Activated T-cell treated with anti-CD3 and anti-CD28 coated beads, Interleukin-2, amount 50 U/mL, for 48 hours (primary cell): ENCODE data around the gene ADPRS.

Experiments used
- DNase-seq, 2 experiments: peaks; one replicate each; pipeline ENCODE4 v3.0.0-alpha.2; 2020

Gene ADPRS

DNA sequence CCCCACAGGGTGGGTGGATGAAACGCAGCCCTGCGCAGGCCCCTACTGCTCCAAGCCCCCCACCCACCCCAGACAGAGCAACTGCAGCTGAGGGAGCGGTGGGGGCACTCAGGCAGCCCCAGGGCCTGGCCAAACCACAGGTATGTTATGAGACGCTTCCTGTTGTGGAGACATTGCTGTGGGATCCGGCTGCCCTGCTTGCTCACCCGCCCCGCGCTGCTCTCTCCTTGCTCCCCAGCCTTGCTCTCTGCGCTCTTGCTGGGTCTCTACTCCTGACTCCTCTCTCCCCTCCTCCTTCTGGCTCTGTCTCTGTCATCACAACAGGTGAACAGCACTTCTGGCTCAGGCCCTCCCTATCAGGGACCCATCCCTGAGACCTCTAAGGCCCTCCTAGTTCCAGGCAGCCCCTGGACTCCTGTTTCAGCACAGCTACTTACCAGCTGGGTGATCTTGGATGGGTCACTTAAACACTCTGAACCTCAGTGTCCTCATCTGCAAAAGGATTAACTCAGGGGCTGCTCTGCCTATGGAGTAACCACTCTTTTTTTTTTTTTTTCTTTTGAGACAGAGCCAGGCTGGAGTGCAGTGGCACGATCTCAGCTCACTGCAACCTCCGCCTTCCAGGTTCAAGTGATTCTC is 20.5 kb downstream of the ADPRS start:
- peak; percentile 49 to 60 for DNase-seq

DNA sequence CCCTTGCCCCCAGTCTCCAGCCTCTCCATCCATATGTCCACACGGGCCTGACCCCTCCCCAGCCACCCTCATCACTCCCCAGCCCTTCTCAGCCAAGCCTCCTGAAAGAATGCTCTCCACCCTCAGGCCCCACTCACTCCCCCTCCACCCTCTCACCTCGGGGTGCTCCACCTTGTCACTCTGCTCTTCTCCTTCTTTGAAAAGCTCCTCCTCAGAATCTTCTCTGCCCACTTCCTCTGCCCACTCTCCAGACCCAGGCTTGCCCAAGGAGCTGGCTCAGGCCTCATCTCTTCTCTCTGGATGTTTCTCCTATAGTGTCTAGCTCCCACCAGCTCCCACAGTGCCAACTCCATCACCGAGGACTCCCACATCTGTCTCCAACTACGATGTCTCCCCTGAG is 22.5 kb downstream of the ADPRS start:
- DNase-seq = no peak

DNA sequence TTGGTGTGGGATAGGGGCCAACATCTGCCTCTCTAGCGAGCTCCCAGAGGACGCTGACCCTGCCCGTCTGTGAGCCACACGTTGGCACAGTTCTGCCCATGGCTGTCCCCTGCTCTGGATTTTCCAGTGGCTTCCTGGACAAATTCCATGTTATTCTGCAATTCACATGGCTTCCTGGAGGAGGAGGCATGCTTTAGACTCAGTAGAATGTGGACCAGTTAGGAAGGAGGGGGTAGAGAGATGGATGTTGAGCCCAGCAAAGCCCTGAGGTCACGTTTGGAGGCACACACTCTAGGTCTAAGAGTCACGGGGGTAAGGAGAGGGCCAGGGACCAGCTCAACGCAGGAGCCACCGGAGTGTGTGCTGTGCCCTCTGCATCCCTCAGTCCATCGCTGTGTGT is 24.1 kb downstream of the ADPRS start:
- DNase-seq = no peak

DNA sequence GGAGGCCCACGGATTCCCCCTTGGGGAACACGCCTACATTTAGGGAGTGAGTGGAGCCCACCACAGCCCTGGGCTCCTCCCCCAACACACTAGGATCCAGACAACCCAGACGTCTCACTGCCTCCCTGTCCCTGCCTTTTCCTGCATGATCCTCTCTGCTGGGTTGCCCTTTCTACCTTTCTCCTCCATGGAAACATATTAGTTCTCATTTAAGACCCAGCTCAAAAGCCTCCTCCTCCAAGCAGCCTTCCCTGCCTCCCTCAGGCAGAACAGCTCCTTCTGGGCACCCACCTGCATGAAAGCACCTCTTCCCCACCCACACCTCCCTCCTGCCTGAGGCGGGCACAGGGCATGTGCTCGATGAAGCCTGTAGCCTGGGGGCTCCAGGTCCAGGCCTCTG is 25.7 kb downstream of the ADPRS start:
- no peak for DNase-seq

DNA sequence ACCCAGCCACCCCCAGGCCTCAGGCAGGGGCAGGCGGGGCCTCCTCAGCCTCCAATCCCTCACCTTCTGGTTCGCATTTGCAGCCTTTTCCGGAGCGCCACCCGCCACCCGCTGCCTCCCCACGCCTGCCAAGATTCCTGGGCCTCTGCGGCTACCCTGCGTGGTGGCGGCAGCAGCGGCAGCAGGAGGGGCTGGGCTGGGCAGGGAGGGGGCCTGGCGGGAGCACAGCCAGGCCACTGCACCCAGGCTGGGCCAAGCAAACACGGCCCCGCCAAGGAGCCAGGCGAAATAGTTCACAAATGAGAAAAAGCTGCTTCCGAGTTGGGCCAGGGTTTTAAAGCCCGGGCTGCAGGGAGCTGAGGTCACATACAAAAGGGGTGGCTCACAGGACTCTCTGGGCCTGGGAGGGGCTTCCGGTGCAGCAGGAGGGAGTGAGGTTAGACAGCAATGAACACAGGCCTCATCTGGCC is 26.5 kb downstream of the ADPRS start:
- no peak for DNase-seq

DNA sequence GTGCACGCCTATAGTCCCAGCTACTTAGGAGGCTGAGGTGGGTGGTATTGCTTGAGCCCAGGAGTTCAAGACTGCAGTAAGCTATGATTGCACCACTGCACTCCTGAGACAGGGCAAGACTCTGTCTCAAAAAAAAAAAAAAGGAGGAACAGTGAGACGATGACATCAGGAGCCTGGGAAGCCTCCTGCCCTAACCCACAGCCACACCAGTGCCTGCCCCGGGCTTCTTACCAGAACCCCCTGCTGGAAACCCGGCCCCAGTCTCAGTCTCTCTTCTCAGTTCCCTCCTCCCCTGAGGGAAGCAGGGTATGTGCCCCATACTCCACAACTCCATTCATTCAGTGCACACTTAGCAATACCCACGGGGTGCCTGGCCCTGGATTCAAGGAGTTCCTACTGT is 27.2 kb downstream of the ADPRS start:
- no peak for DNase-seq

DNA sequence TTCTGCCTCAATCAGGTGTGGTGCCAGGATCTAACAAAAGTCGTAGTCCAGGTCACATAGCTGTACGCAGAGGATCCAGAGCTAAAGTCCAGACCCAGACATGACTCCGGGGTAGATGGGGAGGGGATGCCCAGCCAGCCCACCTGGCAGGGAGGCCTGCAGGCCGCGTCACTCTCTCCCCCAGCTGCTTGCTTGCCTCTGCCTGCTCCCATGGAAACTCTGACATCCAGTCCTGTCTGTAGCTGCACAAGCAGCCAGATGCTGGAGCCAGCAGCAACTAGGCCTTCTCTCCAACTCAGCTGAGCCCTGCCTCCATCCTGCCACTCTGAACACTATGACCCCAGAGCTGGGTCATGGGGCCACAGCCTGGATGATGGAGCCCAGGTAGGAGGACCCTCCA is 28.2 kb downstream of the ADPRS start:
- DNase-seq = no peak

DNA sequence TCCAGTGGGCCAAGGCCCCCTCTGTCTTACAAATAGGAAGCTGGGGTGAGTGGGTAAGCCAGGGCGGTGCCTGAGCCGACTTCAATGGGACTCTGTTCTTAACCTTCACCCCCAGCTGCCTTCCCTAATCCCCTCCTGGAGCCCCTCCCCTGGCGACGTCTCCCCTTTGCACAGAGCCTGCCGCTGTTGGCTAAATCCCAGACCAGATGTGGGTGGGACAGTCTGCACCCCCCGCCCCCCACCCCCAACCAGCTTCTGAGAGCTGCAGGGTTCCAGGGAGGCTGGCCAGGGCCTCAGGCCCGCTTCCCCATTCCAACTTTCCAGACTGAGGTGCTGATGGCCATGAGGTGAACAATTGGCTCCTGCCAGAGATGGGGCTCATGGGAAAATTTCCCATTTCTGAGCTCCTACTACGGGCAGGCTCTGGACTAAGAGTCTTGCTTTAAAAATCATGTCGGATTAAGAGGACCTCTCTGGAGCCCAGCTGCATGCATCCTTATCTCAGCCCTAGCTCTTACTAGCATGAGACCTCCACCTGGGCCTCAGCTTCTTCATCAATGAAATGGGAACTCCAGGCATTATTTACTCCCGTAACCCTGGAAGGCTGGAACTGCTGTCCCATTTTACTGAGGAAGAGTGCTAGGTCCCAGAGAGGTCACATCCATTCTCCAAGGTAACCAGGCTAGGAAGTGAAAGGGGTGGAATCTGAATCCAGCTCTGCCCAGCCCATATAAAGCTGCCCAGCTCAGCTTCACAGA is 29.9 kb downstream of the ADPRS start:
- DNase-seq = no peak

DNA sequence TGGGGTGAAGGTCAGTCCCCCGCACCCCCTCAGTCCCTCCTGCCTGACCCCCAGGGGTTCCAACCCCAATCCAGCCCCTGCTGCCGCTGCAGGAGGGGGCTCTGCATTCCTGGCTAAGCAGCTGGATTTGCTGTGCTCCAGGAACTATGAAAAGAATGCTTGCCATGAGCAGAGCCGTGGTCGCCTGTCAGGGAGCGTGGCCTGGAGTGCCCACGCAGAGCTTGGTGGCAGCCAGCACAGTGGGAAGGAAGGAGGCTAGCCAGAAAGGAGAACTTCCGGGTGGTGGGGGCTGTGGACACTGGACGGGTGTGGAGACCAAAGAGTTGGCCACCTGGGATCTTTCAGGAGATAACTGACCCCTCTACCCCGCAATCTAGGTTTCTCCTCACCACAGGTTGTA is 30.8 kb downstream of the ADPRS start:
- DNase-seq = no peak

DNA sequence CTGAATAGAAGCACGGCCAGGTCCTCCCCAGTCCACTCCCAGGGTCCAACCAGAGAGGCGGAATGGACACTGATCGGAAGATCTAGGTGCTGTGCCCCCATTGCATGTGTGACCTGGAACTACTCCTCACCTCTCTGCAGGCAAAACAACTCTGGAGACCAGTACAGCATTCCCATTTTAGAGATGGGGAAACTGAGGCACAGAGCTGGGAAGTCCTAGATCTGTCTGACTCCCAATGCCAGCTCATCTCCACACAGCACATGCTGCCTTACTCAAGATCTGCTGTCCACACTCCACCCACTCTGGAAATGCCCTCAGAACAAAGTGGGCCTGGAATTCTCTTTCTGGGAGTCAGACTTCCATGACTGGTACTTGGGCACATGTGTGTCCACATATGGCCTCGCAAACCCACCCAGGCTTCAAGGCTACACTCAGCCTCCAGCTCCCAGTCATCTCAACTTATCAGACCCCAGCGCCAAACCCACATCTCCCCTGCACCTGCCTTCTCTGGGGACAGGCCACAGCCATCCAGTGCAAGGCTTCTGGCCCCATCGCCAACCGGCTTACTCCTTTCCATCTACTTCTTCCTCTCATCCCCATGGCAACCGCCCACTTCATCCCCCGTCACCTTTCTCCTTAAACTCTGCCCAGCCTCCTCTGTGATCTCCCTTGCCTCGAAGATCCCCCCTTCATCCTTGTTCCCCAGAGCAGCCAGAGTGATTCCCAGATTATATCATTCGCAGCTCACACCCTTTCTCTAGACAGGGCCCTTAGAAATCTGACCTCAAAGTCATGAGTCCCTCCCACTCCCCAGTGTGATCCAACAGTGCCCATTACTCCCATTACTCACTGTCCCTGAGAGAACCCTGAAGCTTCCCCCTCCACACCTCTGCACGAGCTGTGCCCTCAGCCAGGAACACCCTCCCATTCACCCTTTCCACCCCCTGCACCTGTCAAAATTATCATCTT is 33.7 kb downstream of the ADPRS start:
- no peak for DNase-seq

DNA sequence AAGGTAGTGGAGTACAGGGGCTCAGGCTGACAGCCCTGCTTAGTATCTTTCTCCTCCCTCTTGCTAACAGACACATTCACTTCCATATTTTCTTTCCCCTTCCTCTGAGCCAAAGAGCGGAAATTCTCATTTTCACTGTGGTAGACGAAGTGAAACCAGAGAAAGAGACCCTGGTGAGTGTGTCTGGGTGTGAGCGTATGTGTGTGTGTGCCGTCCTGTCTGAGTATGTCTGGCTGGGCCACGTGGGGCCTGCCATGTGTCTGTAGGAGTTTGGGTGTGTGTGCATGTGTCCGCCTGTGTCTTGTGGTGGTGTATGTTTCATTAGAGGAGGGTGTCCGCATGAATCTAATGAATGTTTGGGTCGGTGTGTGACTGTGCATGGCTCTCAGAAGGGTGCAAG is 34.7 kb downstream of the ADPRS start:
- DNase-seq = no peak

DNA sequence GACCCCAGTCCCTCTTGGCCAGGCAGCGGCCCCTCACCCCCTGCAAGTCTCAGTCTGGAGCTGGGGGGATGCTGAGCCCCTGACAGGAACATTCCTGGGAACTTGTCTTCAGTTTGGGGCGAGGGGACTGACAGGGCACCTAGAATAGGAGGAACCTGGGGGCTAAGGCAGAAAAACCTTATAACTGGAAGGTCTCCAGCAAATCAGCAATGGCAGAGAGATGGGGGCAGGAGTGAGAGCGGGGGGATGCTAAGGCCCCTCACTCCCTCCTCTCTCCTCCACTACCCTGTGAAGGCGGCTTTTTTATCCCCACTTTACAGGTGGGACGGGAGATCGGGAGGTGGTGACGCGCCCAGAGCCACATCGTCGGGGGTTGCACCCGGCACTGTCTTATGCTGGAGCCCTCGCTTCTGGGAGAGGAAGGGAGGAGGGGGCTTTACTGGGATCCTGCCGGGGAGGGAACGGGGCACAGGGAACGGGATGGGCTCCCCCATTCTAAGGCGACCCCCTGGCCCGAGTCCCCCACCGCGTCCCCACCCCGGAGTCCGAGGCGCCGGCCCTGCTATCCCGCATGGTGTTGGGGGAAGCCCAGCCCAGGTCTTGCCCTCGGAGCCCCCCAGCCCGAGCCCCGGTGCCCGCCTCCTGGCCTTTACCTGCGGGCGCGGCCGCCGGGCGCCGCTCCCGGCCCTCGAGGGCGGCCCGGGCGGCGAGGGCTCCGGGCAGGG is 35.9 kb downstream of the ADPRS start:
- no peak for DNase-seq

DNA sequence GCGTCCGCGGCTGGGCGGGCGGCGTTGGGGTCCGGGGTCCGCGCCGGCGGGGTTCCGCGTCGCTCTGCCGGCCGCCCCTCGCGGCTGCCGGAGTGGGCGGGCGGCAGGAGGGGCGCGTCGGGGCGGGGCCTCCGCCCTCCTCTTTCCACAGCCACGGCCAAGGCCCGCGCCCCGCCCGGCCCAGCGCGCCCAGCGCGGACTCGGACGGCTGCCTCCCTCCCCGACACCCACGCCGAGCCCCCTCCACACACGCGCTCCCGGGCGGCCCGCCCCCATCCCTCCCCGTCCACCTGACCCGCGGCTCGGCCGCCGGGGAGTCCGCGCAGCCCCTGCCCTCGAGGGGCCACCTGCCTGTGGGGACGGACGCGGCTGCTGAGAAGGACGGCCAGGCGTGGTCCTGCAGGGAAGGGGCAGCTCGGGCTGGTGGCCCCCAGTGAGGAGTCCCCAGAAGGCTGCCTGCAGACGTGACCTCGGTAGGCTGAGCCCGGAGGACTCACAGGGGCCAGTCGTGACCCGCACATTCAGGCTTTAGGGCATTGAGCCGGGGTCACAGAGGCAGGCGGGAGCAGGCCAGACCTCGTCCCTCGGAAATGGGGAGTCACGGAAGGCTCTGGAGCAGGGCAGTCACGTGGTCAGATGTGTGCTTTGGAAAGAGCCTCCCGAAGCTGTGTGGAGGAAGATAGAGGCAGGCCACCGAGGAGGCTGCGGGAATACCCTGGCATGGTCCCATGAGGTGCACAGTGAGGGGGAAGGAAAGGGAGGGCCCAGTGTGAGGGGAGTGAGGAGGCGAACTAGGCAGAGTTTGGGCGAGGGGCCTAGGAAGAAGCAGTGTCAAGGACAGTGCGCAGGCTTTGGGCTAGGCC is 36.7 kb downstream of the ADPRS start, which contains the start of gene COL8A2:
TSS of gene COL8A2 (minus strand) at position 94 of the 863 bp plus-strand sequence. CDS start 24,980 bp downstream, outside the sequence.
- DNase-seq = no peak

DNA sequence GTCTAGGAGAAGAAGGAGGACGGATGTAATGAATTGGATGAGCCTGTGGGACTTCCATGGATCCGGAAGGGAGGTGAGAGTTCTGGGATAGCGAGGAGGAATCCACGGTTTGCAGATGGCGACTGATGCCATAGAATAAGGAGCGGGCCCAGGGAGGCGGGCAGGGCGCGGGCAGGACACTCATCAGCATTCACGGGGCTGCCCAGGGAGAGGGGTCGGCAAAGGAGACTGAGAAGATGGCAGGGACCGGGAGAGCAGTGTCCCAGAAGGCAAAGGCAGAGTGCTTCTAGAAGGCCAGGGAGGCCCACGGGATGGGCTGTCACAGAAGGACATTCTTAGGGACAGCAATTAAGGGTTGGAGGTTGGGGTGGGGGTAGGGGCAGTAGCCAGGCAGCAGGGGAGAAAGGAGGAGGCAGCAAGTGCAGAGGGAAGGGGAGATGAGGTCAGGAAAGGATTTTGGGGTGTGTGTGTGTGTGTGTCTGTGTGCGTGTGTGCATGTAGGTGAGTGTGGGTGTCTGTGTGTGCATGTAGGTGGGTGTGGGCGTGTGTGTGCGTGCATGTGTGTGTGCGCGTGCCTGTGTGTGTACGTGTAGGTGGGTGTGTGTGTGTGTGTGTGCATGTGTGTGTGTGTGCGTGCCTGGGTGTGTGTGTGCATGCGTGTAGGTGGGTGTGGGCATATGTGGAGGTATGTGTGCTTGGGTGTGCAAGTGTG is 37.5 kb downstream of the ADPRS start:
- DNase-seq = no peak

DNA sequence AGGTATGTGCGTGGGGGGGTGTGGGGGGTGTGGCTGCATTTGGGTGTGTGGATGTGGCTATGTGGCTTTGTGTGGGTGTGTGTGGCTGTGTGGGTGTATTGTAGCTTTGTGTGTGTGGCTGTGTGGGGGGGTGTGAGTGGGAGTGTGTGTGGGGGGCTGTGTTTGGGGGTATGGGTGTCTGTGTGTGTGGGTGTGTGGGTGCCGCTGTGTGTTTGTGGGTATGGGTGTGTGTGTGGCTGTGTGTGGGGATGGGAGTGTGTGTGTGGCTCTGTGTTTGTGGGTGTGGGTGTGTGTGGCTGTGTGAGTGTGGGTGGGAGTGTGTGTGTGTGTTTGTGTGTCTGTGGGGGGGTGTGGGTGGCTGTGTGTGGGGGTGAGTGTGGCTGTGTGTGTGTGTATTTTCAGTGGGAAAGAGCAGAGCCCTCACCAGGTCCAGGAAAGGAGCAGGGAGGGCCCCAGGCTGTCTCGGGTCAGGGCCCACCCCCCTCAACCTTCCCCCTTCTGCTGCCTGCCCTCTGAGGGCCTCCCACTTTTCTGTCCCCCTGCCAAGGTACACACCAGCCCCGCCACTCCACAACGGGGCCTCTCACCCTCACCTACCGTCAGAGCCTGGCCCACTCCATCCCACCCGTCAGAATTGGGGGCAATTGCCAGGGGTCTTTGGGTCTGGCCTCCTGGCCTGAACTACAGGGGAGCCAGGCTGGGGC is 38.3 kb downstream of the ADPRS start:
- no peak for DNase-seq

DNA sequence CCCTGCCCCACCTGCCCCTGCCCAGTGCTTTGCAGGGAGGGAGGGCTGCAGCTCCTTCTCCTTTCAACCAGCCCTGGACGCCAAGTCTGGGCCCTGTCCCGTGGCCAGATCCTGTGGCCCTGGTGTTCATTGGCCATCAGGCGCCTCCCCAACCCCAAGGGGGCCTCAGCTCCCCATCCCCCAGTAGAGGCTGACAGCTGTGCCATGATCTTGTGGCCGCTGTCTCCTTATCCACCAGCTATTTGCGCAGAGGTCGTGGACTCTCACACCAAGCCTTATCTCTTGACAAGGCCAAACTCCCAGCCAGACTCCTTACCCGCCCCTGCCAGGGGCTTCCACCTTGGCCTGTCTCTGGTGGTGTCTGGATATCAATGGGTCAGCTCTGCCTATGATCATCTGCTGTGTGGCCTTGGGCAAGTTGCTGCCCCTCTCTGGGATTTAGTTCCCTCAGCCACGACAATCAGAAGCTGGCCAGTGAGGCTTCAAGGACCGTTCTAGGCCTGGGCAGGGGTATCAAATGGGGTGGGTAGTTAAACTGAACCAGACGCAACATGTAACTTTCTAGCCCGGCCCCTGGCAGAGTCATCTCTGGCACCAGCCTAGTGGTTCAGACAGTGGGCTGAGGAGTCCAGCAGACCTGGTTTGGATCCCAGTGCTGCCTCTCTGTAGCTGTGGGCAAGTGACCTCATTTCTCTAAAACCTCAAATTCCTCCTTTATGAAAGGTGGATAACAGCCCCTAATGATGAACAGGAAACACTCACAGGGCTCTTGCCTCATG is 39.6 kb downstream of the ADPRS start:
- DNase-seq = no peak

DNA sequence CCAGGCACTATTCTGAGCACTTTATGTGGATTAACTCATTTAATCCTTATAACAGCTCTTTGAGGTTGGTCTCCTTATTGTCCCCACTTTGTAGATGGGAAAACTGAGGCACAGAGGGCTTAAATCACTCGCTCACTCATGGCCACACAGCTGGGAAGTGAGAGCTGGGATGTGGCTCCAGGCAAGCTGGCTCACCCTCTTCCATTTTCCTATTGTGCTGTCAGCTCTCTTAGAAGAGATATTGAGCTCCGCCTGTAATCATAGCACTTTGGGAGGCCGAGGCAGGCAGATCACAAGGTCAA is 40.2 kb downstream of the ADPRS start:
- no peak for DNase-seq

DNA sequence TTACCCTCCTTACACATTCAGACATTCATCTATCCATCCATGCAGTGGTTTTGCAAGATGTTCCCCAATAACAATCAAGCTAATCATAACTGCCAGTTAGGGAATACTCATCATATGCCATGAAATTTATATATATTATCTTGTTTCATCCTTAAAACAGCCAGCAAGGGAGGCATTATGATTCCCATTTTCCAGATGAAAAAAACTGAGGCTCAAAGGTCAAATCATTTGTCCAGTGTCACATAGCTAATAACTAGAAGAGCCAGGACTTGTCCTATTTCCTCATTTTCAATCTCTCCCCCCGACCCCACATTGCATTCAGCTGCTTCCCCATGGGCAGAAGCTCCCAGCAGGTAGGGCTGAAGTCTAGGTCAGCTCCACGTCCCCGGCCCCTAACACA is 43.3 kb downstream of the ADPRS start:
- no peak for DNase-seq

DNA sequence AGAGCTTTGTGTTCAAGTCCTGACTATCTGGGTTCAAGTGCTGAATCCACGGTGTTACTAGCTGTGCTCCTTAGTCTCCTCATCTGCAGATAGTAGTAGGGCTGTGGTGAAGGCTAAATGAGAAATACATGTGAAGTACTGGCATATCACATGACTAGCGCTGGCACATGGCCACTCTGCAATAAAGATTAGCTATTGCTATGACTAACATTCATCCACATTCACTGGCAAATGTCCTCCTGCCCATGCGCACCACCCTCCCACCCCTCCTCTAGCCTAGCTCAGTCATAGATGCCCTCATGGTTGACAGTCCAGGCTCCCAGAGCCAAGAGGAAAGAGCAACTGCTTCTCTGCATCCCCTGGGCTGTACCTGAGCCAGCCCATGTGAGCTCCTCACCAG is 44.8 kb downstream of the ADPRS start:
- no peak for DNase-seq

DNA sequence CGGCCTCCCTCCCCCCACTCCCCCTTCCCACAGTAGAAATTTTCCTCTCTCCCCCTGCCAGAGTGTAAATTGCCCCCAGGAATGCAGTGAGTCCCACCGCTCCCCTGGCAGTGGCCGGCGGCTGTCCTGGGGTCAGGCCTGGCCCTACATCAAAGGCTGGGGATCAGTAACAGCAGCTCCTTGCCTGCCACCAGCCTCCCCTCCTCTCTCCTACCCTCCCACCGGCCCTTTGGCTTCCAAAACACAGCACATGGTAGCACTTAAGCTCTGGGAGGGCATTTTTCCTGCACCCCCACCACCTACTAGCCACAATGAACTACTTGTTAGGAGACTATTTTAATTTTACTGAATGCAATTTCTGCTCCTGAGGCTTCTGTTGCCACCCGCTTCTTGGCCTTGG is 45.3 kb downstream of the ADPRS start:
- no peak for DNase-seq
